Stimulated activated CD4-positive, alpha-beta T cell treated with anti-CD3 and anti-CD28 coated beads, Interleukin-12 subunit alpha, Interleukin-12 subunit beta, amount 100 ng/mL, for 24 hours (primary cell): ENCODE results near the gene CMTM1.
A peak's percentile ranks its signal among the peaks of the same experiment; 100 is the strongest.

ENCODE experiments used
- DNase-seq, 2 experiments: peaks; one replicate each; pipeline ENCODE4 v3.0.0-alpha.2; 2020; ENCODE audit warnings: low read depth in 2 of 2

Gene CMTM1

DNA sequence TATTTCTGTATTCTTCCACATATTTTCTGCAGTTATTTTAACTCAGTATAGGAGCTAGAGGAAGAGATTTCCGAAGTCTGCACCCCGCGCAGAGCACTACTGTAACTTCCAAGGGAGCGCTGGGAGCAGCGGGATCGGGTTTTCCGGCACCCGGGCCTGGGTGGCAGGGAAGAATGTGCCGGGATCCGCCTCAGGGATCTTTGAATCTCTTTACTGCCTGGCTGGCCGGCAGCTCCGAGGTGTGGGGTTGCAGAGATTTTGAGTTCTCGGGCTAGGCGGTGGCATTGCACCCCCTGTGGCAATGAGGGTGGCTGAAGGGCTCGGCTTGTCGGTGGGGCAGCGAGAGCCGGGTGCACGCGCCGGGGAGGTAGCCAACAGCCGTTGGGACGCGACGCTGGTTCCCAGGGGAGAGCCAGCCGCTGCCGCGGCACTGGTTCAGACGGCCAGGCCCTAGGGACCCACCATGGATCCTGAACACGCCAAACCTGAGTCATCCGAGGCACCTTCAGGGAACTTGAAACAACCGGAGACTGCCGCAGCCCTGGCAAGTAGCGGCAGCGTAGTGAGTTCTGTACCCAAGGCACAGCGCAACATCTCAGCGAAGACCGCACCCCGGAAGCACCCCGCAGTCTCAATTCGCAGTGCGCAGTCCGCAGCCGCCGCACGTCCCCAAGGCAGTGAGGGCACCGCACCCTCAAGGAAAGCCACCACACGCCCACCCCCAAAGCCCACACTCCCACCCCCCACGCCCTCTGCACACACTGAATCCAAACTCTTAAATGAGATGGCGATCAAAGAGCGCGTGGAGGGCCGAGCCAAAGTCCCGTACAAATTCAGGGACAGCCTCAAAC is at the start of gene CMTM1:
CMTM1 (plus strand) TSS at position 389 of the 851 bp plus-strand sequence; CDS start at position 464, 75 bp downstream.
- no peak for DNase-seq

- no peak for DNase-seq
These were observed 49.8 kb upstream of the CMTM1 start for GRCh38 chr16:66516509-66516807.

- peak; percentile 46 to 77 for DNase-seq
These were observed 49.2 kb upstream of the CMTM1 start for GRCh38 chr16:66516808-66517585.

DNA sequence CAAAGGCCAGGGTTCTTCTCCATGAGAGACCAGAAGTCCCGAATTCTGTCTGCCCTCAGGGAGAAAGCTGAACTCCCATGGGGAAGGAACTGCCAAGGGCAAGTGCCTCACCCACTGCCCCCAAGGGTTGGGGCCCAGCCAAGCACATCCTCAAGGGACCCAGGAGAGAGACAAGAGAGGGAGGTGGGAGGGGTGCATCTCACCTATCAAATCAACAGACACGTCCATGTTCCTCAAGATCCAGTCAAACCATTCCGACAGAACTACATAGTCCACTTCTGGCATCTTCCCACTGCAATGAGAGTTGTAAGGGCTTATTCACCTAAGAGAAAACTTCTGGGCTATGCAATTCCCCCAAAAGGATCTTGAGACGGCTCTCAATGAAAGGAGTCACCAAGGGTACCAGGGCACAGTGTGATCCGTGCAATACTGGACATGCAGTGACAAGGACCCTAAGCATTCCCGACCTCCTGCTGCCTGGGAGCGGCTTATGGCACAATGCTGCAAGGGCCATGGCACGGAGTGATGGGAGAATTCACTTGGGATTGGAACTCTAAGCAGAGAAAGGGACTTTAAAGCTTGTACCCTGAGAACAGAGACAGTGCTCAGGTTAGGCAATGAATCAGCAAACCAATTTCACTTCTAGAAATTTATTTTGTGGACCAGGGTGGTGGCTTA is 48.5 kb upstream of the CMTM1 start:
- no peak for DNase-seq

DNA sequence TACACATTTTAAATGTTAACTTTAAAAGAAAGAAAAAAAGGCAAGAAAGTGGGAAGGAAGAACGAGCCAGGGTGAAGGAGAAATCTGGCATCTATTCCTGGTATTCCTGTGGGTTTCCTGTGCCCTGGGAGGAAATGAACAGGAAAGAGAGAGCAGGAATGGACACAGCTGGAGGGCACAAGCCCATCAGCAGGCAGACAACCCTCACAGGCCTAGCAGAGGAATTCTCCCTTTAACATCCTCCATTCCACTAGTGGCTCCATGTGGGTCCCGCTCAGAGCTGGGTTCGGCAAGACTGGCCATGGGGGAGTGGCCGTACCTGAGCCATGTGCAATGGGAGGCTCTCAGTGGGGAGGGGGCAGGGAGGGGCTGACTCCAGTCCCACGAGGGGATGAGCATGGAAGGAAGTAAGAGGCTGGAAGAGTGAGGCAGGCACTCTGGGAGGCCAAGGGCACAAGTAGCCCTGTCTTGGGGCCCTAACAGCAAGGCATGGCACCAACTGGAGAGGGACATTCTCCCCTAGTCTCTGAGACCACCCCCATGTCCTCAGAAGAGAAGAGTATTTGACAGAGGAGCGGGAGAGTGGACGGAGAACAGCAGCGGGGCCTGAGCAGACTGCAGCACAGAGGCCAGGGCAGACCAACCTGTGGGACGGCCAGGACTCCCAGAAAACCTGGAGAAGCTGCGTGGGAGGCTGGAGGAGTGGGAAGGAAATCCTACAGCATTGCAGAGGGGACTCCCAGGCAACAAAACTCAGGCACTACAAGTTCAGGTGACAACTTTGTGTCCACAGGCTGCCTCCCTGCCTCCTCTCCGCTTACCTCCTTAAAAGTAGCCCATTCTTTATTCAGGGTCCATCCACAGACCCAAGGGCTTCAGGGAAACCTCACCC is 46.5 kb upstream of the CMTM1 start:
- DNase-seq, result no peak

GRCh38 chr16:66520406-66521170 is 45.7 kb upstream of the CMTM1 start:
- DNase-seq, result no peak

DNA sequence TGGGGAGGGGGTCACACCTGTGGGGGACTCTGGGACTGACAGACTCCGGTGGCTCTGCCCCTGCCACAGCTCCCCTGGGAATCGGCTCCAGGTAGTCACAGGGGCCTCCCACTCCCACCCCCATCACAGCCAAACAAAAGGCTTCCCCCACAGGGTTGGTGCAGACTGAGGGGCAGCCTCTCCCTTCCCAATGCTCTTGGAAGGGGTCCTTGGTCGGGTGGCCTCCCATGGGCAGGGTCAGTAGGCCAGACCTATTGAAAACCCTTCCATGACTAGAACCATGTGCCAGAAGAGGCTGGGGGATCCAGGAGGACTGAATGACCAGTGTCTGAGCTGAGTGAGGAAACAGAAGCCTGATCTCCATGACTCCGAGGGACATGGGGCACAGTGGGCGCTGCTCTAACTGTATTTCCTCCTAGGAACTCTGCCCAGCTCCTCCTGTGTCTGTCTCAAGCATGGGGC is 45.0 kb upstream of the CMTM1 start:
- DNase-seq, result no peak

GRCh38 chr16:66521951-66522771 is 44.1 kb upstream of the CMTM1 start:
- peak; percentile 80 to 95 for DNase-seq

DNA sequence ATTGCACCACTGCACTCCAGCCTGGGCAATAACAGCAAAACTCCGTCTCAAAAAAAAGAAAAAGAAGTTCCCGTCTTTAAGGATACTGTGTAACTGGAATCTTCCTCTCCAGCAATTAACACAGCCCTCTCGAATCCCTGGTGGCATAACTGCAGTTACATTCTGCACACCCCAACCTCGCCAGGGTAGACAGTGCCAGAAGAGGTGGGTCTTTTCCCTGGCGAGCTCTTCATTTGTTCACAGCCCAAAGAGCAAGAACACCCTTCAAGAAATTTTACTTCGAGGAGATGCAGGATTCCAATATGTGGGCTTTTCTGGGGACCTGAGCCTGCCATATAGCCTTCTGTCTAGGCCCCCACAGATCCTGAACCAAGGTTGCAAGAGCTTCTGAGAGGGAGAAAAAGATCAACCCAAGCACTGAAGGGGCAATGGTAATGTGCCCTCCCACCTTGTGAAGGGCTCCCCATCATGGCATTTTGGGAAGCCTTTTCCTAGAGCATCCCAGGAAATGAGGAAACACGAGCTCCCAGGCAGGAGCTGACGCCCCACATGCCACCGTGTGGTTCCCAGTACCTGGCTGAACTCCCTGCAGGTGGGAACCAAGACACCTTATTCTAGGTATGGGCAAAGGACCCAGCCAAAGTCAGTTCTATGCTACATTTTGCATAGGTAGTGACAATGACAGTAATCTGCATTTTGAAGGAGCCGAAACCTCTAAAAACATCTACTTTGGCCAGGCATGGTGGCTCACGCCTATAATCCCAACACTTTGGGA is 43.2 kb upstream of the CMTM1 start:
- no peak for DNase-seq

DNA sequence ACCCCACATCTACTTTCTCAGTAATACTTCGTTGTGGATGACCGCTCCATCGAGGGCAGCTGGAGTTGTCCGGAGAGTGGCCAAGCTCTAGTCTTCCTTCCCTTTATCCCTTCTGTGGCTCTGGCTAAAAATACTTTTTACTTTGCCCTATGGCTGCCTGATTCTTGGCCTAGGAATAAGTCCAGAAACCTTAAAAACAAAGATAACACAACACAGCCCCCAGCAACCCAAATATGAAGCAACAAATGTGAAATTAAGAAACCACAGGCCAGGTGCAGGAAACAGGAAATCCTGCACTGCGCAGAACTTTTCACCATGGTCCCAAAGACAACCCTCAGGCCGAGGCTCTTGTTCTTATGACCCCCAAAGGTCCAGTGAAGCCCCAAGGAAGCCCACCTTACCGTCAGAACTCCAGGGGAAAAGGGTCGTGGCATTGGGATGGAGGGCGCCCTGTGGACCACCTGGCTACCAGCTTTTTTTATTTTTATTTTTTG is 42.3 kb upstream of the CMTM1 start:
- DNase-seq, result no peak

GRCh38 chr16:66524601-66525164 is 41.6 kb upstream of the CMTM1 start:
- DNase-seq, result no peak

GRCh38 chr16:66525396-66526180 is 40.7 kb upstream of the CMTM1 start:
- DNase-seq, result no peak

DNA sequence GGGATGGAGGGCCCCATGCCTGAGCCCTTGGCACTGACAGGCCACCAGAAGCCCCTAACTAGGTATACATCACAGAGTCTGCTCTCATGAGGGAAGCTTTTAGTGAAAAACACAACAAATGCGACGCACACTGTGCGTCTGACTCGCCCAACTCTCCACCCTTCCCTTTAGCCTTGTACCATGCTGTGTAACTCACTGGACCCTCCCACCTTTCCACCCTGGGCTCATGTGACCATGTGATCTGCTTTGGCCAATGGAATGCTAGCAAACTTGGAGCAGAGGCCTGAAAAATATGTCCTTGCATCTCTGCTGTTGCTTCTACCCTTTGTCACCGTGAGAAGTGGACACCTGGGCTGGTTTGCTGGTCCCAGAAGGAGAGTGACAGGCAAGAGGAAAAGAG is 37.9 kb upstream of the CMTM1 start:
- no peak for DNase-seq

DNA sequence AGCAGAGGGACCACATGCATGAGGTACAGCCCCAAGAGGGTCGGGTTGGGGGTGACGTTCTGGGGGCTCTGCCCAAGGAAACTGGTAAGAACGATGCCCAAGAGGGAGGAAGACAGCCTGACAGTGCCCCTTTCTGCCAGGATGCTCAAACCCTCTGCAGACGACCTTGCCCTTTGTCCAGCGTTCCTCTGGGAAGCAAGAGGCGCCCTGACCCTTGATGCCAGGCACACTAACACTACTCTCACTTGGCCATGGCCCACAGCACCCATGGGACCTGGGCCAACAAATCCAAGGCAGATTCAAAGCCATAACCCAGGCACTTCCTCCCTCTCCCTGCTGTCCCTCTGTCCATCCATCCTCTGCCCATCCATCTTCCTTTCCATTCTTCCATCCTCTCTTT is 36.8 kb upstream of the CMTM1 start:
- no peak for DNase-seq

DNA sequence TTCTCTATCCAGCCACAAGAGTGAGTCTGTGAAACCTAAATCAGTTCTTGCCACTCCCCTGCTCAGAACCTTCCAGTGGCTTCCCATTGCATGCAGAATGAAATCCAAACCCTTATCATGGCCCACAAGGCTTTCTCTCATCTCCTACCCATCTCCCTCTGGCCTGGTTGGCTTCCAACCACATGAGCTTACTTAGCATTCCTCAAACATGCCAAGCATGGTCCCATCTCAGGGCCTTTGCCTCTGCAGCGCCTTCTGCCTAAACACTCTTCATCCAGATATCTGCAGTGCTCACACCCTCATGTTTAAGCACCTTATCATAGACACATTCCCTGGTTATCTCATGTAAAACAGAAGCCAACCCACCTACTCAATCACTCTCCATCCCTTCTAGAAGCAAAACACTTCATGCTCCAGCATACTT is 31.9 kb upstream of the CMTM1 start:
- DNase-seq, result no peak

GRCh38 chr16:66536525-66536924 is 29.7 kb upstream of the CMTM1 start:
- DNase-seq, result no peak

- no peak for DNase-seq
These were observed 29.0 kb upstream of the CMTM1 start for GRCh38 chr16:66537236-66537635.

DNA sequence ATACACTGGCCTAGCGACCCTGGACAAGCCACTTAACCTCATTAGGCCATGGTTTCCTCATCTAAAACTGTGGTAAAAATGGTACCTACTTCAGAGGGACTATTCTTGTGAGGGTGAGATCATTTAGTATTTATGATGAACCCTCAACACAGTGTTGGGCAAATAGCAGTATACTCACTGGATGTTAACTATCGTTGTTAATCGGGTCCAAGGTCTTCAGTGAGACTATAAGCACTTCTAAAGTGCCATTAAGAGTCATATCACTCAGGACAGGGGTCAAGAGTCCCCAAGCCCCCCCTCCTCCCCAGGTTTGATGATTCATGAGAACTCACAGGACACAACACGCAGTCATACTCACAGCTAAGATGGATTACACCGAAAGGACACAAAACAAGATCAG is 27.3 kb upstream of the CMTM1 start:
- DNase-seq, result no peak
